Activated naive CD8-positive, alpha-beta T cell treated with anti-CD3 and anti-CD28 coated beads, Interleukin-2, amount 10 ng/mL, durations not matched to agents 7 days and 5 days (primary cell): ENCODE measurements around the gene THSD4. TPM values are rescaled to one million over a fixed set of nuclear protein-coding genes. Genes with fewer than 3 reads are reported as not detected.

Source experiments
- ATAC-seq: fragments of 150-1000 bp; cut with Tn5 transposase; one replicate; pipeline ENCODE4 v1.10.0; 2021; ENCODE audit warnings: low read depth, moderate library complexity
- POLR2A ChIA-PET: fragments of 350-600 bp; sonication (Branson Sonifier 250); formaldehyde crosslinking; loops from one replicate; lab custom pipeline; 2021; ENCODE audit warnings: antibody characterized with exemption; lab: Charles Lee
- DNase-seq: peaks from one replicate; pipeline ENCODE4 v3.0.0; 2021
- H3K27ac Mint-ChIP-seq: one replicate; pipeline ENCODE4 v1.8.0; 2022; ENCODE audit warnings: mild to moderate bottlenecking, mixed read lengths
- H3K27me3 Mint-ChIP-seq: one replicate; pipeline ENCODE4 v1.8.0; 2022; ENCODE audit warnings: mild to moderate bottlenecking, moderate library complexity, mixed read lengths
- H3K36me3 Mint-ChIP-seq: one replicate; pipeline ENCODE4 v1.8.0; 2021; ENCODE audit warnings: mild to moderate bottlenecking, mixed read lengths
- H3K4me1 Mint-ChIP-seq: one replicate; pipeline ENCODE4 v1.8.0; 2021; ENCODE audit warnings: mixed read lengths
- H3K4me3 Mint-ChIP-seq: one replicate; pipeline ENCODE4 v1.8.0; 2022; ENCODE audit warnings: mild to moderate bottlenecking, moderate library complexity, mixed read lengths
- H3K9me3 Mint-ChIP-seq: one replicate; pipeline ENCODE4 v1.8.0; 2021; ENCODE audit warnings: mixed read lengths
- total RNA-seq, 2 experiments: library from RNA; stranded (reverse); gene quantifications; one replicate each; pipeline ENCODE4 v1.2.3, GENCODE V29; 2021

The THSD4 gene
- total RNA-seq, 2 experiments from 2014 or later: not detected

DNA sequence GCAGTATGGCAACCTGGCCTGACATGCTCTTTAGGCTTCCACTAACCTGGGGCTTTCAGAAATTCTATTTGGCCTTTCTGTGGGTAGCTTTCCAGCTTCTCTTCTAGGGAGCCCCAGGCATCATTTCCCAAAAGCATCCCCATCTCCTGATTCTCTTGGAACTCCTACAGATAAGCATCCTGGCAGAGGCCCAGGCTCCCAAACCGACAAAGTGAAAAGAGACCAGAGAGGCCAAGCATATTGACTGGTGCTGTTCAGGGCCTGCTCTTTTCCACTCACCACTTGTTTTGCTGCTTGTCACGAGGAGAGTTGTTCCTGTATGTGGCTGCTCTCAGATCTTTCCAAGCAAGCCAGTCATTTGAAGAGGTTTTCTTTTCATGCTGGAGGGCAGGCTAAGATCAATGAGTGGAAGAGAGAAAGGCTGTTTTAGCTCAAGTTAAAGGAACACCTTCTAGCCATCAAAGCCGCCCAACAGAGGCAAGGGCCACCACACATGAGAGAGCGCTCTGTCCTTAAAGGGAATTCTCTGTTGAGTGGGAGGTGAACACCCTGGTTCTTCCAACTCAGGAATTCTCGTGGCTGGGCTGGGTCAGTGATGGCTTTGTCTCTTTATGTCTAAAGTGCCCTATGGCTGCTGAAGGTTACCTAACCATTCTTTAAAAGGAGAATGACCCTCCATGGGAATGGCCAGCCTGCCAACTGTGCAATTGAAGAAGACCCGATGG is 664.0 kb downstream of the THSD4 start:
- H3K4me1 Mint-ChIP-seq: no peaks in the 10 kb centered on the region
- ATAC-seq (no peak), DNase-seq (no peak)
- H3K9me3 Mint-ChIP-seq: no peaks in the 10 kb centered on the region
- H3K36me3 Mint-ChIP-seq: no peaks in the 10 kb centered on the region
- no peak overlapping the region for H3K4me3 Mint-ChIP-seq
- POLR2A ChIA-PET: no interaction called here
- peaks cover 6% of the 10 kb centered on the region for H3K27me3 Mint-ChIP-seq
- H3K27ac Mint-ChIP-seq: no peak overlapping the region

DNA sequence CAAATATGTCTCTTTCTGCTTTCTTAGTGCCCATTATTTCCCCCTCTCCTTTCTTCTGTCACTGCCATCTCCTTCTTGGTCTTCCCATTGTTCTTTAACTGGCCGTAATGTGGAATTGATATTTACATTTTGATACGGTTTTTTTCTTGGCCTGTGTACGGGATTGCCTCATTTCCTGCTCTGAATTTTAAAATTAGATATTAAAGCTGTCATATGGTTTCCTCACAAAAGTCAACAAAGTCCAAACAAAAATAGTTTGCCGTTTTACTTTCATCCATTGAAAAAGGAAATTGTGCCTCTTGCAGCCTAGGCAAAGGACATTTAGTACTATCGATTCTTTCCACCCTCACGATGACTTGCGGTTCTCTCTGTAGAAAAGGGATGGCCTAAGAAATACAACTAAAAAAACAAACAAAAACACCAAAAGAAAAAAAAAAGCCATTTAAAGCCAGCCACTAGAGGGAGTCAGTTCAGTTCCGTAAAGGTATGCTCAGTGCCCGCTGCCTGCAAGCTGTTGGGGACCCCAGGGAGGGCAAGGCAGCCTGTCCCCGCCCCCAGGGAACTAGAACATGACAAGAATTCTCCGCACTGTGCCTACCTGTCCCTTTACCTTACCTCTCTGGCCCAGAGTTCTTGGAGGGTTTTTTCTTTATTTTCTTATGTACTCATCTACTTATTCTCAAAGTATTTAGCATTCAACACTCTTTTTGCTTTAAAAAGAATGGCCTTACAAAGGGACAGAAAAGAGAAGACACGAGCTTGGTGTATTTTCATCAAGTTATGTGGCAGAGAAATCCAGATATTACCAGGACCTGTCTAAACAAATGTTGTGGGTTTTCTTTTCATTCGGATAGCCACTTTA is 665.1 kb downstream of the THSD4 start:
- H3K27ac Mint-ChIP-seq: no peak overlapping the region
- no peaks in the 10 kb centered on the region for H3K36me3 Mint-ChIP-seq
- H3K4me1 Mint-ChIP-seq: no peaks in the 10 kb centered on the region
- POLR2A ChIA-PET: no interaction called here
- ATAC-seq (peak; percentile 33), DNase-seq (no peak)
- H3K27me3 Mint-ChIP-seq: peaks cover 3% of the 10 kb centered on the region
- no peak overlapping the region for H3K4me3 Mint-ChIP-seq
- no peaks in the 10 kb centered on the region for H3K9me3 Mint-ChIP-seq

DNA sequence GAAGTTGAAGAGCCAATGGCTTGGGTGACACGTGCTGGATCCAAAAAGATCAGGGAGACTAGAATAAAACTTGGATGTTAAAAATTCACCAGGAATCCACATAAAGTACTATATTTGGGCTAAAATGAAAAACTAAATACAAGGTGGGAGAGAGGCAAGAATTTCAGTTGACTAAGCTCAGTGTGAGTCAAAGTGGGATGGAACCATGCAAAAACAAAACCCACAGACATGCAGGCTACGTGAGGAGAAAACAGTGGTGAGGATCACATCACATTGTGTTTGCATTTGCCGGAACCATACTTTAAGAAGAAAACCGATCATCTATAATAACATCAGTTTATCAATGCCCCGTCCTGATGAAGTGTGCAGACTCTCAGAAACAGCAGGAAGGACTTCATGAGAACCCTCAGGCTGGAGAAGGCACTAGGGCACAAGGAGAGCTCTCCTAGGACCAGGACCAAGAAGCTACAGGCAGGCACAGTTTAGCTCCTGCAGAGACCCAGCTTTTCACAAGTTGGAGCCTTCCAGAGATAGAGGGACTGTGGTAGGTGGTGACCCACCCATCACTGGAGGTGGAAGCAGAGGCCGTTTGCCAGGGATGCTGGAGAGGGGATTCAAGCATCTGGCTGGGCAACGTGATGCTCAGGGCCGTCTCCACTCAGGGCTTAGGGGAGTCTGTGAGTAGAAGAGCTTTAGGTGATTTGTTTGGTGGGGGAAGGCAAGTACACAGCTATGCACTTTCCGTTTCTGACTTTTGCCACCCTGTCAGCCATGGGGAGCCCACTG is 666.1 kb downstream of the THSD4 start:
- Mint-ChIP-seq H3K4me3 (no peak overlapping the region), H3K27me3 (peaks cover 5% of the 10 kb centered on the region)

DNA sequence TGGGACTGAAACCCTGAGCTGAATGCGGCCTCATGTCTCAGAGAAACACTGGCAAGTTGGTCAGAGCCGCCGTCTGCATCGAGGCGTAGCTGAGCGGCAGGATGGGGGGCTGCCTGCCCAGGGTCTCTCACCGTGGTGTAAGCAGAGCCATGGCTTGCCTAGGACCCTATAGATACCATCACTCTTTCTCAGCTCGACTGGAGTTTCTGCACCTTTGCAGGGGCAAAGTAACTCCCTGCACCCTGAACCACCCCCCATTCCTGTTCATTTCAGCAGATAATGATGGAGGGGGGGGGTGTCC is 666.6 kb downstream of the THSD4 start:
- H3K27ac Mint-ChIP-seq: no peak overlapping the region
- POLR2A ChIA-PET: no interaction called here

More for the DNA sequence above, 666.1 kb downstream of the THSD4 start:
- Mint-ChIP-seq H3K9me3 (no peaks in the 10 kb centered on the region), H3K4me1 (no peaks in the 10 kb centered on the region), H3K27ac (no peak overlapping the region), H3K36me3 (no peaks in the 10 kb centered on the region)
- POLR2A ChIA-PET: no interaction called here
- DNase-seq (no peak), ATAC-seq (no peak)

DNA sequence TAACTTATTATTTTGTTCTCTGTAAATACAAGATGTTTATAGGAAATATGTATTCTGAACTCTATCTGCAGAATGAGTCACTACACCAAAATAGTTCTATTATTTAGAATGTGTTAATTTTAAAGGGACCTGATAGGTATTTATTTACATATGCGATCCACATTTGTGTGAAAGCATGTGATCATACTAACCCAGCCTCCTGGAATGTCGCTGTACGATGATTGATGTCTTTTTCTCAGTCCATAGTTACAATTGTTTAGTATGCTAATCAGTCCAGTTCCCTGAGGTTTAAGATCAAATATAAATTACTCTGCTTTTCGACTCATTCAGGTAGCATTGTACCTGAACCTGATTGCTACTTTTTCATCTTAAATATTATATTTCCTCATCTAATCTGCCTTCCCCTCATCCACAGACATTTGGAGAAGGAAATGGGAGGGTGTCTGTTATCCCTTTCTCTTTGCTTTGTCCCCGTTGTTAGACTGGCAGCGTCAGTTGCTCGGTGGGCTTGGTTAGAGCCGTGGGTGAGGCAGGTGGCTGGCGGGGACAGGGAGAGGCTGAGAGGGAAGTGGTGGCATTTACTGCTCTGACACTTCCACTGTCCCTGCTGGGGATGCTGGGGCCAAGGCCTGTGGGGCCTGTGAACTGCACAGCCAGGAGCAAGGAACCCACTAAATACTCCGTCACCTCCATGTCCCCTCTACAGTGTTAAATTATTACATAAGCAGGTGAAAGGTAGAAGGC is 667.3 kb downstream of the THSD4 start:
- H3K4me1 Mint-ChIP-seq: no peaks in the 10 kb centered on the region
- H3K27ac Mint-ChIP-seq: no peak overlapping the region
- no peaks in the 10 kb centered on the region for H3K36me3 Mint-ChIP-seq
- POLR2A ChIA-PET: no interaction called here
- no peaks in the 10 kb centered on the region for H3K9me3 Mint-ChIP-seq
- H3K27me3 Mint-ChIP-seq: peaks cover 5% of the 10 kb centered on the region
- H3K4me3 Mint-ChIP-seq: no peak overlapping the region
- no peak for DNase-seq
- no peak for ATAC-seq

More for the DNA sequence above, 666.6 kb downstream of the THSD4 start:
- ATAC-seq (no peak), DNase-seq (no peak)
- no peak overlapping the region for H3K4me3 Mint-ChIP-seq
- H3K9me3 Mint-ChIP-seq: no peaks in the 10 kb centered on the region
- H3K27me3 Mint-ChIP-seq: peaks cover 5% of the 10 kb centered on the region
- no peaks in the 10 kb centered on the region for H3K4me1 Mint-ChIP-seq
- no peaks in the 10 kb centered on the region for H3K36me3 Mint-ChIP-seq

DNA sequence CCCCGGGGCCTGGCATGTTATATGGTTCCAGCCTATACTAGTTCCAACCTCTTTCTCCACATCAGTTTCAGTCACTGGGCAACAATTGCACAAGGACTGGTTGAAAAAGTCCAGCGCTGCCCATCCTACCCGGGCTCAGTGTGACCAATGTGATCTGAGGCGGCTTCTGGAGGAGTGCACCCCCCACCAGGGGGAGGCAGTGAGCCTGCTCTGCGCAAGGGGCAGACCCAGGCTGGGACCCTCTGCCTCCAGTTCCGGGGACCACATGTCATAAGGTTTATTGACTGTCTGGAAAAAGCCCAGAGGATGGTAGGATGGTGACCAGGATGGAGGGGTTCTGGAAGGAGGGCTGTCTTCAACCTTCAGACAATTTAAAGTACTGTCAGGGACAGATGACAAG is 669.4 kb downstream of the THSD4 start:
- ATAC-seq: no peak

DNA sequence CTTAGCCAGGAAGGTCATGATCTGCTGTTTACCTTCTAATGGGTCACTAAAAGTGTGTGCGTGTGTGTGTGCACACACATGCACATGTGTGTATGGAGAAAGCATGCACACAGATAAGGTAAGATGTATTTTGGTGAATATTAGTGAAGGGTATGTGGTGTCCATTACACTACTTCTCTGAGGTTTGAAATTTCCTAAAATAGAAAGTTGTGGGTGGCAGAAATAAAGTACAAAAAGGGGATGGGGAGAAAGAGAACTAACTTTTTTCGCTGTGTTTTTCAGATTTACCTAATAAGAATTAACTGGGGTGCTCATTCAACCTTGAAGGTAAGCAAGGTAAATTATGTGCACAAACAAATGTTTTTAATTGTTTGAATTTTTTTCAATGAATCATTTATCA is 670.7 kb downstream of the THSD4 start:
- H3K9me3 Mint-ChIP-seq: no peaks in the 10 kb centered on the region
- H3K27me3 Mint-ChIP-seq: peaks cover 5% of the 10 kb centered on the region
- no peak overlapping the region for H3K27ac Mint-ChIP-seq
- no peak overlapping the region for H3K4me3 Mint-ChIP-seq
- H3K36me3 Mint-ChIP-seq: no peaks in the 10 kb centered on the region
- H3K4me1 Mint-ChIP-seq: no peaks in the 10 kb centered on the region
- no peak for ATAC-seq
- POLR2A ChIA-PET: no interaction called here
- DNase-seq: no peak

More for the DNA sequence above, 669.4 kb downstream of the THSD4 start:
- Mint-ChIP-seq H3K4me1 (no peaks in the 10 kb centered on the region), H3K36me3 (no peaks in the 10 kb centered on the region), H3K27me3 (peaks cover 5% of the 10 kb centered on the region), H3K9me3 (no peaks in the 10 kb centered on the region), H3K4me3 (no peak overlapping the region), H3K27ac (no peak overlapping the region)
- DNase-seq: no peak
- POLR2A ChIA-PET: no interaction called here

DNA sequence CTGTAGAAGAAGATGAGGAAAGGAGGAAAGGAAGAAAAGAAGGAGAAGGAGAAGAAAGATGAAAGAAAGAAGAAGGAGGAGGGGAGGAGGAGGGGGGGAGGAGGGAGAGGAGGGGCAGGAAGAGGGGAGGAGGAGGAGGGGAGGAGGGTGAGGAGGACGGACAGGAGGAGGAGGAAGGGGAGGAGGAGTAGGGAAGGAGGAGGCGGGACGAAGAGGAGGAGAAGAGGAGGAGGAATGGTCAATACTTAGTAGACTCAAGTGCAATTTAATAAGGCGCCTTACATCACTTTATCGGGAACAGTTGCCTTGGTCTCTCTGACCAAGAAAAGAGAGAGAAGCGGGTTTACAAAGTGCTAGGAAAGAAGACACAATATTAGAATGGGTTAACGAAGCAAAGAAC is 671.4 kb downstream of the THSD4 start:
- POLR2A ChIA-PET: no interaction called here

DNA sequence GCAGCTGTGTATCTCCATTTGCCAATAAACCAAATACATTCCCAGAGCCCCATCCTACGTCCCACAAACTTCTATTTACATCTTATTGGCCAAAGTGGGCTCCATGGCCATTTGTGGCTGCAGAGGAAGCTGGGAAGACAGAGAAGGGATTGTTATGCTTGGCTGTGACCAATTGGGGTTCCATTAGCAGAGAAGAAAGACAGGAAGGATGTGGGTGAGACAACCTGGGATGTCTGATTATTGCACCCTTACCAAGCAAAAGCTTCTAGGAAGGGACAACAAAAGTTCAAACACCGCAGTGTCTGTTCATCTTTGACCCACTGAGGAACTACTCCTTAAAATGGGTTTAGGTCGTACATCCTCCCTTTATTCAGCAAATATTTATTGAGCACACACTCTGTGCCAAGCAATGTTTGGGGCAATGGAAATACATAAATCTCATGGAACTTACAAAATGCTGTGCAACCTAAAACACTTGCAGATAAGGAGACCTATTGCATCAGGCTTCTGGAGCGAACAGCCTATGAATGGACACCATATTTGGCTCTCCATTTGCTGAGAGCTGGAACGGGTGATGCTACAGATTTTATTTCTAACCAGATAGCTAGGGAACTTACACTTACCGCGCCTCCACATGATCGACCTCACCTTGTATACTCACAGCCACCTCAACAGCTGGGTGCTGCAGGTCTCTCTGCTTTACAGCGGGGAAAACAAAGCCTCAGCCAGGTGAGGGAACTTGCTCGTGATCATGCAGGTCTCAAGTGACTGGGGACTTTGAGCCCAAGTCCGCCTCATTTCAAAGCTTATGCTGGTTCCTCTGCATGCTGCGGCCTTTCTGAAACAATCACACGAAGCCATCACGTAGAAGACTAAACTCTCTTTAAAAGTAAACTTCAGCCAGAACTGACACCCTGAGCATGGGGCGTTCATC is 673.6 kb downstream of the THSD4 start:
- POLR2A ChIA-PET: no interaction called here
- DNase-seq (no peak), ATAC-seq (no peak)
- Mint-ChIP-seq H3K9me3 (no peaks in the 10 kb centered on the region), H3K4me1 (no peaks in the 10 kb centered on the region), H3K36me3 (no peaks in the 10 kb centered on the region), H3K4me3 (no peak overlapping the region), H3K27ac (no peak overlapping the region), H3K27me3 (peaks cover 2% of the 10 kb centered on the region)

More for the DNA sequence above, 671.4 kb downstream of the THSD4 start:
- no peak overlapping the region for H3K27ac Mint-ChIP-seq
- no peak overlapping the region for H3K4me3 Mint-ChIP-seq
- H3K4me1 Mint-ChIP-seq: no peaks in the 10 kb centered on the region
- H3K27me3 Mint-ChIP-seq: peaks cover 2% of the 10 kb centered on the region
- H3K9me3 Mint-ChIP-seq: no peaks in the 10 kb centered on the region
- ATAC-seq (no peak), DNase-seq (no peak)
- no peaks in the 10 kb centered on the region for H3K36me3 Mint-ChIP-seq

DNA sequence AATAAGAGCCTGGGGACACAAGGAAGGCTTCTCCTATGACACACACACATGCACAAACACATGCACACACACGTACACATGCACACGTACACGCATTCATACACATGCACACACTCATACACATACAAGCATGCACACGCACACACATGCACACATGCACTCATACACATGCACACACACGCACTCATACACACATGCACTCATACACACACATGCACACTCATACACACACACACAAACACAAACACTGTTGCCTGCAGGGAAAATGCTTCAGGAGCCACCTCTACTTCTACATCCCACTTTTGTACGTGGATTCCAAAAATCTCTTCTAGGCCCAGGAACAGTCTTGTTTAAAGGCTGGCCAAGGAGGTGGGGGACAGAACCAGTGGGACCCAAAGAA is 674.3 kb downstream of the THSD4 start:
- ATAC-seq (no peak), DNase-seq (no peak)
- Mint-ChIP-seq H3K36me3 (no peaks in the 10 kb centered on the region), H3K27me3 (peaks cover 2% of the 10 kb centered on the region), H3K9me3 (no peaks in the 10 kb centered on the region), H3K4me1 (no peaks in the 10 kb centered on the region), H3K27ac (no peak overlapping the region), H3K4me3 (no peak overlapping the region)
- POLR2A ChIA-PET: no interaction called here

DNA sequence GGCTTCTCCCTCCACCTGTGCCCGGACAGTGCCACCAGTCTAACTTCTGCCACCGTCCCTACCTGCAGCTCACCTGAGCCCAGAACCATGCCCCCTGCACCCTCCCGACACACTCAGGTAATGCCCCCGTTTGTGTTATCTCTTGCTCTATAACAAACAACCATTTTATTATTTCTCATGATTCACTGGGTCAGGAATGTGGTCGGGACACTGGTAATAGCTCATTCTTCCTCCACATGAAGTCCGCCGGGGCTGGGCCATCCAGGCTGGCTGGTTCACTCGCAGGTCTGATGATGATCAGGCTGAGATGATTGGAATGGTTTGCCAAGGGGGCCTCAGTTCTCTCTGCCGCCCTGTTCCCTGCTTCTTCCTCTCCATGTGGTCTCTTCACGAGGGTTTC is 674.8 kb downstream of the THSD4 start:
- Mint-ChIP-seq H3K4me1 (no peaks in the 10 kb centered on the region), H3K4me3 (no peak overlapping the region), H3K27me3 (peaks cover 2% of the 10 kb centered on the region), H3K36me3 (no peaks in the 10 kb centered on the region), H3K9me3 (no peaks in the 10 kb centered on the region), H3K27ac (no peak overlapping the region)
- DNase-seq (no peak), ATAC-seq (no peak)
- POLR2A ChIA-PET: no interaction called here

DNA sequence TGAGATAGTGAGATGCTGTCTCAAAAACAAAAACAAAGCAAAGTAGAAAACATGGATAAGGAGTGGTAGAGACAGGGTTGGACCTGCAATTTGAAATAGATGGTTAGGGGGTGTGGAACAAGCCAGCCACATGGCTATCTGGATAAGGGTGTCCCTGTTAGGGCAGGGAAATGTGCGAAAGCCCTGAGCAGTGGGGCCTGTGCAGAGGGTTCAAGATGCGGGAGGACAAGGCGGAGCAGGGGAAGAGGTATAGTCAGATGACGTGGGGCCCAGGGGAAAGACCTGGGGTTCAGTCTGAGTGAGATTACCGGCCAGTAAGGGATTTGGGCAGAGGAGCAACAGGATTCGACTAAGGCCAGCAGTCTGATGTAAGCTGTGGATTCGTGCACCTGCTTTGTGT is 676.7 kb downstream of the THSD4 start:
- DNase-seq (no peak), ATAC-seq (no peak)
- Mint-ChIP-seq H3K9me3 (no peaks in the 10 kb centered on the region), H3K4me3 (no peak overlapping the region), H3K36me3 (no peaks in the 10 kb centered on the region), H3K4me1 (no peaks in the 10 kb centered on the region), H3K27ac (no peak overlapping the region), H3K27me3 (no peaks in the 10 kb centered on the region)
- POLR2A ChIA-PET: no interaction called here
